Measurements from ENCODE around the gene TENM4.

Gene TENM4

GRCh38 chr11:78930810-78931523 lies 509.9 kb downstream of the TENM4 start:
- Histone ChIP-seq H3K9me3 (ENCODE audit: control insufficient read depth, insufficient read depth, low read length) (no peaks in the 10 kb centered on the region), H3K27me3 (ENCODE audit: control insufficient read depth, insufficient read depth, low read length) (peaks cover 51% of the 10 kb centered on the region), H3K4me3 (ENCODE audit: low read depth, low read length) (no peak overlapping the region)

GRCh38 chr11:78929906-78930220 lies 511.0 kb downstream of the TENM4 start:
- H3K4me1 ChIP-seq (ENCODE audit: control insufficient read depth, insufficient read depth, low read length) = peaks cover 32% of the 10 kb centered on the region
- H3K9ac ChIP-seq (ENCODE audit: low read depth, low read length) = no peak overlapping the region
- no peaks in the 10 kb centered on the region for H3K9me3 ChIP-seq (ENCODE audit: control insufficient read depth, insufficient read depth, low read length)
- H3K36me3 ChIP-seq (ENCODE audit: control insufficient read depth, insufficient read depth, low read length) = no peaks in the 10 kb centered on the region
- peaks cover 51% of the 10 kb centered on the region for H3K27me3 ChIP-seq (ENCODE audit: control insufficient read depth, insufficient read depth, low read length)
- no peak overlapping the region for H3K4me3 ChIP-seq (ENCODE audit: low read depth, low read length)

More at GRCh38 chr11:78930810-78931523, 509.9 kb downstream of the TENM4 start:
- peaks cover 32% of the 10 kb centered on the region for H3K4me1 ChIP-seq (ENCODE audit: control insufficient read depth, insufficient read depth, low read length)
- H3K9ac ChIP-seq (ENCODE audit: low read depth, low read length) = no peak overlapping the region
- no peaks in the 10 kb centered on the region for H3K36me3 ChIP-seq (ENCODE audit: control insufficient read depth, insufficient read depth, low read length)

- Histone ChIP-seq H3K4me3 (ENCODE audit: low read depth, low read length) (peak overlapping the region; percentile 20), H3K36me3 (ENCODE audit: control insufficient read depth, insufficient read depth, low read length) (no peaks in the 10 kb centered on the region), H3K9ac (ENCODE audit: low read depth, low read length) (no peak overlapping the region), H3K27me3 (ENCODE audit: control insufficient read depth, insufficient read depth, low read length) (peaks cover 51% of the 10 kb centered on the region), H3K9me3 (ENCODE audit: control insufficient read depth, insufficient read depth, low read length) (no peaks in the 10 kb centered on the region), H3K4me1 (ENCODE audit: control insufficient read depth, insufficient read depth, low read length) (peaks cover 32% of the 10 kb centered on the region)
Measured at GRCh38 chr11:78929207-78929905, 511.5 kb downstream of the TENM4 start.

- peaks cover 32% of the 10 kb centered on the region for H3K4me1 ChIP-seq (ENCODE audit: control insufficient read depth, insufficient read depth, low read length)
- no peaks in the 10 kb centered on the region for H3K36me3 ChIP-seq (ENCODE audit: control insufficient read depth, insufficient read depth, low read length)
- peaks cover 48% of the 10 kb centered on the region for H3K27me3 ChIP-seq (ENCODE audit: control insufficient read depth, insufficient read depth, low read length)
- H3K9ac ChIP-seq (ENCODE audit: low read depth, low read length) = no peak overlapping the region
- H3K4me3 ChIP-seq (ENCODE audit: low read depth, low read length) = no peak overlapping the region
- H3K9me3 ChIP-seq (ENCODE audit: control insufficient read depth, insufficient read depth, low read length) = no peaks in the 10 kb centered on the region
Measured at GRCh38 chr11:78927511-78927910, 513.3 kb downstream of the TENM4 start.

- Histone ChIP-seq H3K27me3 (ENCODE audit: control insufficient read depth, insufficient read depth, low read length) (peaks cover 42% of the 10 kb centered on the region), H3K9ac (ENCODE audit: low read depth, low read length) (no peak overlapping the region)
Measured at GRCh38 chr11:78926633-78927338, 514.0 kb downstream of the TENM4 start.

GRCh38 chr11:78925387-78925786 lies 515.4 kb downstream of the TENM4 start:
- Histone ChIP-seq H3K9me3 (ENCODE audit: control insufficient read depth, insufficient read depth, low read length) (no peaks in the 10 kb centered on the region), H3K36me3 (ENCODE audit: control insufficient read depth, insufficient read depth, low read length) (no peaks in the 10 kb centered on the region), H3K4me1 (ENCODE audit: control insufficient read depth, insufficient read depth, low read length) (peaks cover 22% of the 10 kb centered on the region), H3K9ac (ENCODE audit: low read depth, low read length) (no peak overlapping the region), H3K4me3 (ENCODE audit: low read depth, low read length) (no peak overlapping the region), H3K27me3 (ENCODE audit: control insufficient read depth, insufficient read depth, low read length) (peaks cover 28% of the 10 kb centered on the region)

More at GRCh38 chr11:78926633-78927338, 514.0 kb downstream of the TENM4 start:
- H3K36me3 ChIP-seq (ENCODE audit: control insufficient read depth, insufficient read depth, low read length) = no peaks in the 10 kb centered on the region
- H3K4me1 ChIP-seq (ENCODE audit: control insufficient read depth, insufficient read depth, low read length) = peaks cover 32% of the 10 kb centered on the region
- H3K4me3 ChIP-seq (ENCODE audit: low read depth, low read length) = no peak overlapping the region
- no peaks in the 10 kb centered on the region for H3K9me3 ChIP-seq (ENCODE audit: control insufficient read depth, insufficient read depth, low read length)

GRCh38 chr11:78922859-78923625 lies 517.8 kb downstream of the TENM4 start:
- H3K36me3 ChIP-seq (ENCODE audit: control insufficient read depth, insufficient read depth, low read length) = no peaks in the 10 kb centered on the region
- H3K9ac ChIP-seq (ENCODE audit: low read depth, low read length) = no peak overlapping the region
- H3K27me3 ChIP-seq (ENCODE audit: control insufficient read depth, insufficient read depth, low read length) = peaks cover 16% of the 10 kb centered on the region
- no peak overlapping the region for H3K4me3 ChIP-seq (ENCODE audit: low read depth, low read length)
- H3K9me3 ChIP-seq (ENCODE audit: control insufficient read depth, insufficient read depth, low read length) = no peaks in the 10 kb centered on the region
- peaks cover 6% of the 10 kb centered on the region for H3K4me1 ChIP-seq (ENCODE audit: control insufficient read depth, insufficient read depth, low read length)

GRCh38 chr11:78921509-78921908 lies 519.3 kb downstream of the TENM4 start:
- Histone ChIP-seq H3K9me3 (ENCODE audit: control insufficient read depth, insufficient read depth, low read length) (no peaks in the 10 kb centered on the region), H3K4me3 (ENCODE audit: low read depth, low read length) (no peak overlapping the region), H3K9ac (ENCODE audit: low read depth, low read length) (no peak overlapping the region), H3K4me1 (ENCODE audit: control insufficient read depth, insufficient read depth, low read length) (no peaks in the 10 kb centered on the region), H3K27me3 (ENCODE audit: control insufficient read depth, insufficient read depth, low read length) (peaks cover under 1% of the 10 kb centered on the region), H3K36me3 (ENCODE audit: control insufficient read depth, insufficient read depth, low read length) (no peaks in the 10 kb centered on the region)

GRCh38 chr11:78920329-78920728 lies 520.5 kb downstream of the TENM4 start:
- Histone ChIP-seq H3K9ac (ENCODE audit: low read depth, low read length) (no peak overlapping the region), H3K36me3 (ENCODE audit: control insufficient read depth, insufficient read depth, low read length) (no peaks in the 10 kb centered on the region), H3K4me3 (ENCODE audit: low read depth, low read length) (no peak overlapping the region), H3K9me3 (ENCODE audit: control insufficient read depth, insufficient read depth, low read length) (no peaks in the 10 kb centered on the region), H3K27me3 (ENCODE audit: control insufficient read depth, insufficient read depth, low read length) (no peaks in the 10 kb centered on the region), H3K4me1 (ENCODE audit: control insufficient read depth, insufficient read depth, low read length) (no peaks in the 10 kb centered on the region)

- Histone ChIP-seq H3K4me1 (ENCODE audit: control insufficient read depth, insufficient read depth, low read length) (no peaks in the 10 kb centered on the region), H3K9me3 (ENCODE audit: control insufficient read depth, insufficient read depth, low read length) (no peaks in the 10 kb centered on the region), H3K4me3 (ENCODE audit: low read depth, low read length) (no peak overlapping the region), H3K36me3 (ENCODE audit: control insufficient read depth, insufficient read depth, low read length) (no peaks in the 10 kb centered on the region), H3K27me3 (ENCODE audit: control insufficient read depth, insufficient read depth, low read length) (no peaks in the 10 kb centered on the region), H3K9ac (ENCODE audit: low read depth, low read length) (no peak overlapping the region)
Measured at GRCh38 chr11:78916759-78917158, 524.1 kb downstream of the TENM4 start.

GRCh38 chr11:78914503-78914902 lies 526.3 kb downstream of the TENM4 start:
- Histone ChIP-seq H3K27me3 (ENCODE audit: control insufficient read depth, insufficient read depth, low read length) (no peaks in the 10 kb centered on the region), H3K4me3 (ENCODE audit: low read depth, low read length) (no peak overlapping the region), H3K9me3 (ENCODE audit: control insufficient read depth, insufficient read depth, low read length) (no peaks in the 10 kb centered on the region), H3K4me1 (ENCODE audit: control insufficient read depth, insufficient read depth, low read length) (no peaks in the 10 kb centered on the region), H3K9ac (ENCODE audit: low read depth, low read length) (no peak overlapping the region), H3K36me3 (ENCODE audit: control insufficient read depth, insufficient read depth, low read length) (no peaks in the 10 kb centered on the region)

All from iPS-15b (cell line).